ENCODE results near the gene TNRC6C. TPM values are rescaled to one million over a fixed set of nuclear protein-coding genes. Genes with fewer than 3 reads are reported as not detected.

Gene TNRC6C
- total and polyA plus RNA-seq, 2 of the 13 experiments (the other 11 are each of a cell fraction or from before 2014, with no cell fraction given), result 0.66 to 4.9 TPM

DNA sequence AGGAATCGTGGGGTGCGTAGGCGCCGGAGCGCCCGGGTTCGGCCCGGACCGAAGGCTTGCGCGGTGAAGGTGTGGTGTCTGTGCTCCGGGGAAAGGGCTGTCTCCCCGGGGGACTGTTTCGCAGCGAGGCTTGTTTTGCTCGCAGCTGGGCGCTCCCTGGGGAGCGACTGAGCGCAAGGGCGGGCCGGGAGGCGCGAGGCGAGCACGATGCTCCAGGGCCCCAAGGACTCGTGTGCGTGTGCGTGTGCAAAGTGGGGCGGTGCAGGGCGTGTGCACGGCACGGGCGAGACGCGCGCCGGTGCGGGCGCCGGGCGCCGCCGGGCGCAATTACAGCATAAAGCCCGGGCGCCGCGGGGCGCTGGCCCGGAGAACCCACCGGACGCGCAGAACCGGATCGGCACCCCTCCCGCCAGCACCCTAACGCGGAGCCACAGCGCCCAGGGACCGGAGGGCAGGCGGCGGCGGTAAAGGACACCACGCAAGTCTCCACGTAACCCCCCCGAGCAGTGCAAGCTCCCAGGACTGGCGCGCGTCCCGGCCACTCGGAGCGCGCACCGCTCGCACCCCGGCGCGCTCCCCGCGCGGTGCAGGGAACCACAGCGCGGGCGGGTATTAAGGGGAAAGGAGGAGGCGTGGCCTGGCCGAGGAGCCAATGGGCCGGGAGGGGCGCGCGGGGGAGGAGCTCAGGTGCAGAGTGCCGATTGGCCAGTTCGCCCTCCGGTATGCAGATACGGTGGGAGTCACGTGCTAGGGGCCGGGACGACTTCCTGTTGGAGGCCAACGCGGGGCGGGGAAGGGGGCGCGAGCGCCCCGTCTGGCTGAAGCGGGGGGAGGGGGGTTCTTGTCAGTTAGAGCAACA is at the start of gene TNRC6C (continued):
- TF ChIP-seq ZNF407 (CRISPR knock-in tag; IDR thresholded peaks at IDR 0.05; ENCODE audit: not compliant biosample characterization), result no peak
- TF ChIP-seq SMARCE1 (IDR thresholded peaks at IDR 0.05; ENCODE audit: borderline replicate concordance), result no peak
- TF ChIP-seq SP4 (CRISPR knock-in tag; IDR thresholded peaks at IDR 0.05), result peak; percentile 91
- TF ChIP-seq FOXK1 (CRISPR knock-in tag; IDR thresholded peaks at IDR 0.05; ENCODE audit: borderline replicate concordance, low read depth), result peak; percentile 43; the same call in 1 of the 2 replicates
- TF ChIP-seq AGO2 (optimal IDR thresholded peaks at IDR 0.05; ENCODE audit: low read depth, low read length), result peak; percentile 54
- TF ChIP-seq JUND (CRISPR knock-in tag; IDR thresholded peaks at IDR 0.05), result peak; percentile 58; the same call in 1 of the 2 replicates
- TF ChIP-seq NFYB (CRISPR knock-in tag; IDR thresholded peaks at IDR 0.05), result peak; percentile 89
- TF ChIP-seq ZNF180 (CRISPR knock-in tag; IDR thresholded peaks at IDR 0.05; ENCODE audit: borderline replicate concordance, low read depth), result 0 out of 2 replicates have a peak, but pooled peaks have one; percentile 27
- no peak for TF ChIP-seq THYN1 (CRISPR knock-in tag; IDR thresholded peaks at IDR 0.05; ENCODE audit: borderline replicate concordance, low read depth)
- peak; percentile 89 for TF ChIP-seq ZBTB38 (CRISPR knock-in tag; IDR thresholded peaks at IDR 0.05)
- TF ChIP-seq, protein P1, sequence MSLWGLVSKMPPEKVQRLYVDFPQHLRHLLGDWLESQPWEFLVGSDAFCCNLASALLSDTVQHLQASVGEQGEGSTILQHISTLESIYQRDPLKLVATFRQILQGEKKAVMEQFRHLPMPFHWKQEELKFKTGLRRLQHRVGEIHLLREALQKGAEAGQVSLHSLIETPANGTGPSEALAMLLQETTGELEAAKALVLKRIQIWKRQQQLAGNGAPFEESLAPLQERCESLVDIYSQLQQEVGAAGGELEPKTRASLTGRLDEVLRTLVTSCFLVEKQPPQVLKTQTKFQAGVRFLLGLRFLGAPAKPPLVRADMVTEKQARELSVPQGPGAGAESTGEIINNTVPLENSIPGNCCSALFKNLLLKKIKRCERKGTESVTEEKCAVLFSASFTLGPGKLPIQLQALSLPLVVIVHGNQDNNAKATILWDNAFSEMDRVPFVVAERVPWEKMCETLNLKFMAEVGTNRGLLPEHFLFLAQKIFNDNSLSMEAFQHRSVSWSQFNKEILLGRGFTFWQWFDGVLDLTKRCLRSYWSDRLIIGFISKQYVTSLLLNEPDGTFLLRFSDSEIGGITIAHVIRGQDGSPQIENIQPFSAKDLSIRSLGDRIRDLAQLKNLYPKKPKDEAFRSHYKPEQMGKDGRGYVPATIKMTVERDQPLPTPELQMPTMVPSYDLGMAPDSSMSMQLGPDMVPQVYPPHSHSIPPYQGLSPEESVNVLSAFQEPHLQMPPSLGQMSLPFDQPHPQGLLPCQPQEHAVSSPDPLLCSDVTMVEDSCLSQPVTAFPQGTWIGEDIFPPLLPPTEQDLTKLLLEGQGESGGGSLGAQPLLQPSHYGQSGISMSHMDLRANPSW (CRISPR knock-in tag; IDR thresholded peaks at IDR 0.05; ENCODE audit: borderline replicate concordance), result peak; percentile 63; the same call in 1 of the 2 replicates
- no peak for TF ChIP-seq STAG1 (CRISPR knock-in tag; IDR thresholded peaks at IDR 0.05)
- TF ChIP-seq ZBTB3 (CRISPR knock-in tag; IDR thresholded peaks at IDR 0.05; ENCODE audit: borderline replicate concordance, low read depth), result peak; percentile 85; the same call in 1 of the 2 replicates
- TF ChIP-seq ZNF563 (CRISPR knock-in tag; IDR thresholded peaks at IDR 0.05), result peak; percentile 85; the same call in 1 of the 2 replicates
